NCI-H748 (cell line): ENCODE data around the gene TSPEAR.

ENCODE experiments used
- DNase-seq: peaks from one replicate; lab custom pipeline; 2025; ENCODE audit not compliant: unreplicated experiment; lab: John Stamatoyannopoulos, UW

The TSPEAR gene

DNA sequence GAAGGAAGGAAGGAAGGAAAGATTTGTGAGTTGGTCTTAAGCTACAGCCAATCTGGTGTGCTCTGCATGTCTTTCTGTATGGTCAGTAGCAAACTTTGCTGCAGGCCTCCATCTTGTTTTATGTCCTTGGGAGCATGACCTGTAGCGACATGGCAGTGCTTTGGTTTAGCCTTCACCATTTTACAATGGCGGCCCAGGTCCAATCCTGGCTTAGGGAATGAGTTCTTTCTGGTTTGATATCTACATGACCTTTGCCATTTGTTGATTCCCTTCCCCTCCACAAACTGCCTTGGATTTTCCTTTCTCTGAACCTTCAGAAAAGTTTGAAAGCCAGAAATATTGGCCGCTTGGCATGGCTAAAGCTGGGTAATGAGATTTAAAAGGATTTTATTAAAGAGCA is 30.5 kb upstream of the TSPEAR start:
- DNase-seq, result no peak

- no peak for DNase-seq
Measured at GRCh38 chr21:44740742-44741141, 29.4 kb upstream of the TSPEAR start.

DNA sequence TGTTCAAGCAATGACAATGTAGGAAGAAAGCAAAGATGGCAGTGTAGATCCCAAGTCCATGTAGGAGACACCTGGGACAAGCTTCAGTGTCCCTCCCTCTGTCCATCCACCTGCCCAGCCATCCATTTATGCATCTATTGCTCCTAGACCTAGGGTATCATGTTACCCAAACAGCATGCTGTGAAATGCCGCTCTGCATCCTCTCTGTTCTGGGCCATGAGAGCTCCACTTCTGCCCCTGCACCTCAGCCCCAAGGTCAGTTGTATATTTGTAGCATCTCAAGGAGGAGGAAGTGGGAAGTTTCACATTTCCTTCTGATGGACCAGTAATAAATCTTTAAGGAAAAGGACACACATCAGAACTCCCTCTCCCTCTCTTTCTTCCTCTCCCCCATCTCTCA is 27.9 kb upstream of the TSPEAR start:
- peak; percentile 50 for DNase-seq

GRCh38 chr21:44738621-44739020 is 27.2 kb upstream of the TSPEAR start:
- DNase-seq, result no peak

GRCh38 chr21:44737706-44738354 is 26.5 kb upstream of the TSPEAR start:
- DNase-seq, result no peak

GRCh38 chr21:44736291-44737004 is 25.1 kb upstream of the TSPEAR start:
- DNase-seq, result peak; percentile 97

GRCh38 chr21:44735821-44736220 is 24.4 kb upstream of the TSPEAR start:
- DNase-seq, result peak; percentile 20

DNA sequence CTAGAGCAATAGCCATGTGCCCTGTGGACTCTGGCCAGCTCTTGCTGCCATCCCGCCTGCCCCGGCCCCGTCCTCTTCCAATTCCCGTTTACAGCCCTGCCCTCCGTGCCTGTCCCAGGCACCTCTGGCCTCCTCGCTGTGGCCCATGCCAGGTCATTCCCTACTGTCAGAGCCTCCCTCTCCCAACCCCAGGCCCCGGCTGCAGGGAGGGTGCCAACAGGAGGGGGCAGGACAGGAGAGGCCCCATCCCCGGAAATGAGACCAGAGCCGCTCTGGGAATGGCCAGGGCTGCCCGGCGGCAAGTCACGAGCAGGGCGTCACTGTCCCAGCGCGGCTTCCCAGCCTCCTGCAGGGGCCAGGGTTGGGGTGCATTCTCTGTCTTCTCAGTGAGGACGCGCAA is 23.5 kb upstream of the TSPEAR start:
- no peak for DNase-seq

- no peak for DNase-seq
Measured at GRCh38 chr21:44734026-44734745, 22.8 kb upstream of the TSPEAR start.

GRCh38 chr21:44732956-44733355 is 21.6 kb upstream of the TSPEAR start:
- no peak for DNase-seq

DNA sequence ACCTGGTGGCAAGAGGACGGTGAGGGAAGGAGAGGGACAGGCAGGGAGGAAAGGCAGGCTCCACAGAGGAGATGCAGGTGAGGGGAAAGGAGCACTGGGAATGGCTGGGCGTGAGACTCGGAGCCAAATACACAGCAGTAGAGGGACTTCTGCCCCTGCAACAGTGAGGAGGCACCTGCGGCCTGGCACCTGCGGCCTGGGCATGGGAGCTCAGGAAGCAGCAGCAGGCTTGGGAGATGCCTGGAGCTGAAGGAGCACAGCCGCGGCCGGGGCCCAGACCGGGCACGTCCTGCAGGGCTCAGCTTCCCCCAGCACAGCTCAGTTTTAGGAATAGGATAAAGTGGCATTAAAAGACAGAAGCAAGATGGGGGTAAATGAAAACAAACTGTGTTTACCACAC is 20.9 kb upstream of the TSPEAR start:
- DNase-seq, result no peak

GRCh38 chr21:44730951-44731579 is 19.7 kb upstream of the TSPEAR start:
- no peak for DNase-seq

- DNase-seq, result no peak
Measured at GRCh38 chr21:44730028-44730395, 18.6 kb upstream of the TSPEAR start.

DNA sequence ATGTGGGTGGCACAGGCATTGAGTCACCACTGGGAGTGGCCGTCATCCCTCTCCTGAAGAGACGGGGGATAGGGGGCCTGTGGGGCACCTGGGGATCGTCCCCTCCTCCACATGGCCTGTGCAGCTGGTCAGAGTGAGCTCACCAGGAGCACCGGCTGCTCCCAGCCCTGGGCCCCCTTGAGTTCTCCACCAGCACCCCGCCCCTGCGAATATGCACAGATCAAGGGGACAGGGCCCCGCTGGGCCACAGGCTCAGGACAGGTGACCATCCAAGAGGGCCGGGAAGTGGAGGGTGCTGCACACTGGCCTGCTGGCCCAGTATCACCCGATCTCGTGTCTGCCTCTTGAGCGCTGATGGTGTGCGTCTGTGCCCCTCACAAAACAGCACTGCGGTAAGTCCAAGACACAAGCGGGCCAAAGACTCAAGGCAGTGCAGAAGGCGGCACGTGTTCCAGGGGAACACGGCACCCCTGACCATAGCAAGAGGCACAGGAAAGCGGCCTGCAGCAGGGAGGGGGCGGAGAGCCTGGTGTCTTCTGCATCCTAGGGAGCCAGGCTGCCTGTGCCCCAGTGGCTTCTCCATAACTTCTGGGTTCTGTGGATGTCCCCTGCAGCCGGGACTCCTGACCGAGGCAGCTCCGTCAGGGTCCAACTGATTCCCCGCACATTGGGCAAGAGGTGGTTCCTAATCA is 18.1 kb upstream of the TSPEAR start:
- DNase-seq, result no peak

GRCh38 chr21:44728716-44729115 is 17.3 kb upstream of the TSPEAR start:
- DNase-seq, result no peak

- no peak for DNase-seq
Measured at GRCh38 chr21:44727757-44728156, 16.4 kb upstream of the TSPEAR start.

DNA sequence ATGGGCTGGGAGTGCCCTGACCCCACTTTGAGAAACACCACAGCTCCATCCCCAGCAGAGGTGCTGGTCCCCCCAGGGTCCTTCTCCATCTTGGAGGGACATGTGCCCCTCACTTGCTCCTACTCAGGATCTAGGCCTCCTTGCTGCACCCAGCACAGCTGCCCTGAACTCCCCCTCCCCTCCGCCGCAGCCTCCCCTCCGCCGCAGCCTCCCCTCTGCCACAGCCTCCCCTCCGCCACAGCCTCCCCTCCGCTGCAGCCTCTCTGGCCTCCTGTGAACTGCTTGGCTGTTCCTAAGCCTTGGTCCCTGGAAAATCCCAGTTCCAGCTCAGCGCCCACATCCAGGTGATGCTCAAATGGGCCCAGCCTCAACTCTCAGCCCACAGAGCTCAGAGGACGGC is 15.9 kb upstream of the TSPEAR start:
- no peak for DNase-seq

- DNase-seq, result peak; percentile 10
Measured at GRCh38 chr21:44726826-44727225, 15.5 kb upstream of the TSPEAR start.

- DNase-seq, result no peak
Measured at GRCh38 chr21:44724926-44725325, 13.6 kb upstream of the TSPEAR start.

GRCh38 chr21:44724196-44724595 is 12.8 kb upstream of the TSPEAR start:
- DNase-seq, result no peak
